Measurements from ENCODE around the gene SFT2D2. TPM values are rescaled to one million over a fixed set of nuclear protein-coding genes. Genes with fewer than 3 reads are reported as not detected.

The SFT2D2 gene
- total RNA-seq, 1 experiment from 2014 or later: 59.3 TPM

GRCh38 chr1:168288311-168289052 lies 62.7 kb downstream of the SFT2D2 start:
- Mint-ChIP-seq H3K4me3 (ENCODE audit: unreplicated experiment) (no peak overlapping the region), H3K27me3 (ENCODE audit: insufficient read depth, unreplicated experiment) (no peaks in the 10 kb centered on the region), H3K27ac (ENCODE audit: unreplicated experiment) (no peak overlapping the region), H3K36me3 (ENCODE audit: insufficient read depth, unreplicated experiment) (no peaks in the 10 kb centered on the region), H3K9me3 (ENCODE audit: unreplicated experiment) (no peaks in the 10 kb centered on the region), H3K4me1 (ENCODE audit: low read depth, unreplicated experiment) (no peaks in the 10 kb centered on the region)
- ChIA-PET CTCF (no interaction called here), POLR2A (no interaction called here)
- Histone ChIP-seq H3K9me3 (no peaks in the 10 kb centered on the region), H3K4me3 (ENCODE audit: low read depth, low read length) (no peak overlapping the region), H3K27me3 (replicated peaks; ENCODE audit: control insufficient read depth, insufficient read depth, low read length) (no peaks in the 10 kb centered on the region), H3K4me1 (no peaks in the 10 kb centered on the region), H3K36me3 (ENCODE audit: control insufficient read depth, insufficient read depth, low read length) (no peaks in the 10 kb centered on the region)
- no peak for DNase-seq
- no TSS peak for BruUV-seq (replicated peaks)
- TF ChIP-seq, protein P1, sequence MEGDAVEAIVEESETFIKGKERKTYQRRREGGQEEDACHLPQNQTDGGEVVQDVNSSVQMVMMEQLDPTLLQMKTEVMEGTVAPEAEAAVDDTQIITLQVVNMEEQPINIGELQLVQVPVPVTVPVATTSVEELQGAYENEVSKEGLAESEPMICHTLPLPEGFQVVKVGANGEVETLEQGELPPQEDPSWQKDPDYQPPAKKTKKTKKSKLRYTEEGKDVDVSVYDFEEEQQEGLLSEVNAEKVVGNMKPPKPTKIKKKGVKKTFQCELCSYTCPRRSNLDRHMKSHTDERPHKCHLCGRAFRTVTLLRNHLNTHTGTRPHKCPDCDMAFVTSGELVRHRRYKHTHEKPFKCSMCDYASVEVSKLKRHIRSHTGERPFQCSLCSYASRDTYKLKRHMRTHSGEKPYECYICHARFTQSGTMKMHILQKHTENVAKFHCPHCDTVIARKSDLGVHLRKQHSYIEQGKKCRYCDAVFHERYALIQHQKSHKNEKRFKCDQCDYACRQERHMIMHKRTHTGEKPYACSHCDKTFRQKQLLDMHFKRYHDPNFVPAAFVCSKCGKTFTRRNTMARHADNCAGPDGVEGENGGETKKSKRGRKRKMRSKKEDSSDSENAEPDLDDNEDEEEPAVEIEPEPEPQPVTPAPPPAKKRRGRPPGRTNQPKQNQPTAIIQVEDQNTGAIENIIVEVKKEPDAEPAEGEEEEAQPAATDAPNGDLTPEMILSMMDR (IDR thresholded peaks at IDR 0.05; ENCODE audit: insufficient read depth in 1 of 2, low read depth in 1 of 2, low read length in 1 of 2, severe bottlenecking in 1 of 2, unreplicated experiment in 1 of 2): no peak
- intact Hi-C loops (cut with micrococcal nuclease; ENCODE audit: unreplicated experiment): no loop called here

GRCh38 chr1:168291222-168291837 lies 65.5 kb downstream of the SFT2D2 start:
- H3K36me3 Mint-ChIP-seq (ENCODE audit: insufficient read depth, unreplicated experiment): no peaks in the 10 kb centered on the region
- no peaks in the 10 kb centered on the region for H3K9me3 Mint-ChIP-seq (ENCODE audit: unreplicated experiment)
- no peaks in the 10 kb centered on the region for H3K9me3 ChIP-seq
- no peaks in the 10 kb centered on the region for H3K4me1 ChIP-seq
- H3K27me3 Mint-ChIP-seq (ENCODE audit: insufficient read depth, unreplicated experiment): no peaks in the 10 kb centered on the region
- H3K27ac Mint-ChIP-seq (ENCODE audit: unreplicated experiment): no peak overlapping the region
- POLR2A ChIA-PET: no interaction called here
- intact Hi-C loops (cut with micrococcal nuclease; ENCODE audit: unreplicated experiment): no loop called here
- CTCF ChIA-PET: no interaction called here
- no peak overlapping the region for H3K4me3 ChIP-seq (ENCODE audit: low read depth, low read length)
- BruUV-seq (replicated peaks): no TSS peak
- H3K36me3 ChIP-seq (ENCODE audit: control insufficient read depth, insufficient read depth, low read length): no peaks in the 10 kb centered on the region
- no peak overlapping the region for H3K4me3 Mint-ChIP-seq (ENCODE audit: unreplicated experiment)
- no peak for DNase-seq
- H3K27me3 ChIP-seq (replicated peaks; ENCODE audit: control insufficient read depth, insufficient read depth, low read length): no peaks in the 10 kb centered on the region
- TF ChIP-seq, protein P1 (IDR thresholded peaks at IDR 0.05; ENCODE audit: insufficient read depth in 1 of 2, low read depth in 1 of 2, low read length in 1 of 2, severe bottlenecking in 1 of 2, unreplicated experiment in 1 of 2): no peak
- H3K4me1 Mint-ChIP-seq (ENCODE audit: low read depth, unreplicated experiment): no peaks in the 10 kb centered on the region

DNA sequence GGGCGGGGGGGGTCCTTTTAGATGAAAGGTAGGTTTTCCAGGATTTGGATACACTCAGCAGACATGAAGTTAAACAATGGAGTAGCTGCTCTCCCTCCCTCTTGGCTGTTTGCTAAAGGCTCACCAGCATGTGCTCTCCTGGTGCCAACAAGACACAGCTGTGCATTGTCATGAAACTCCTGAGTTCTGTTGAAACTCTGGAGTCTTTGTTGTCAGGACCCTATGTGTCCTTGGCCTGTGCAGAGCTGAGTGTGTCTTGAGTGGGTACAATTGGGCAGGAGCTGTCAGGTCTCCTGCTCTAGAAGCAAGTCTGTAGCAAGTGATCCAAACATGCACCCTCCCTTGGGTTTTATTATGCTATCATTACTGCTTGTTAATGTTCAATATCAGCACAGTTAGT lies 67.6 kb downstream of the SFT2D2 start:
- no peaks in the 10 kb centered on the region for H3K4me1 ChIP-seq
- intact Hi-C loops (cut with micrococcal nuclease; ENCODE audit: unreplicated experiment): no loop called here
- no peak overlapping the region for H3K4me3 ChIP-seq (ENCODE audit: low read depth, low read length)
- no peaks in the 10 kb centered on the region for H3K27me3 ChIP-seq (replicated peaks; ENCODE audit: control insufficient read depth, insufficient read depth, low read length)
- CTCF ChIA-PET: no interaction called here
- POLR2A ChIA-PET: no interaction called here
- Mint-ChIP-seq H3K4me1 (ENCODE audit: low read depth, unreplicated experiment) (no peaks in the 10 kb centered on the region), H3K36me3 (ENCODE audit: insufficient read depth, unreplicated experiment) (no peaks in the 10 kb centered on the region), H3K4me3 (ENCODE audit: unreplicated experiment) (no peak overlapping the region), H3K27ac (ENCODE audit: unreplicated experiment) (no peak overlapping the region), H3K27me3 (ENCODE audit: insufficient read depth, unreplicated experiment) (no peaks in the 10 kb centered on the region), H3K9me3 (ENCODE audit: unreplicated experiment) (no peaks in the 10 kb centered on the region)
- no TSS peak for BruUV-seq (replicated peaks)
- H3K9me3 ChIP-seq: no peaks in the 10 kb centered on the region
- TF ChIP-seq, protein P1 (IDR thresholded peaks at IDR 0.05; ENCODE audit: insufficient read depth in 1 of 2, low read depth in 1 of 2, low read length in 1 of 2, severe bottlenecking in 1 of 2, unreplicated experiment in 1 of 2): no peak
- no peaks in the 10 kb centered on the region for H3K36me3 ChIP-seq (ENCODE audit: control insufficient read depth, insufficient read depth, low read length)
- no peak for DNase-seq

Data from Caco-2 (cell line).